ENCODE measurements around the gene RPS16.

Gene RPS16

DNA sequence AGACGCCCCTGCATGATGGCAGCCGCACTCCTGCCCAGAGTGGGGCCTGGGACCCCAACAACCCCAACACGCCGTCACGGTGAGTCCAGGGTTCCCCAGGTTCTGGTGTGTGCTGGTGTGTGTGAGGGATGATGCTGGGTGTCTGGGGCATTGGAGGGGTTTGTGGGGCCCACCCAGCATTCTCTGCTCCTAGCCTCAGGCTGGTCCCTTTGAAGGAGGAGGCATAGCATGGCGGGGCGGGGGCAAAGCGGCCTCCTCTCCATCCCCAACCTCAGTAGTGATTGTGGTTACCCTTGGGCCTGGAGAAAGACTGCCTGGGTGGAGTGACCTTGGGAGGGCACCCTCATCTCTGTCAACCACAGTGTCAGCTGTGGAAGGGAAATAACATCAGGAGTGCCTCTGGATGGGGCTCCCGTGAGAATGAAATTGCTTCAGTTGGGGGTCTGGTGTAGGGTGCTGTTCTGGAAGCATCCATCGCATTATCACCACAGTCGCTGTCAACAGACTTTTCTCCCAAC lies 37.8 kb upstream of the RPS16 start:
- Histone ChIP-seq H3K9ac (ENCODE audit: low read depth in 1 of 2, low read length in 2 of 2) (no peak overlapping the region), H3K4me1 (ENCODE audit: control insufficient read depth in 1 of 2, insufficient read depth in 2 of 2, low read length in 2 of 2) (no peaks in the 10 kb centered on the region), H3K27ac (ENCODE audit: low read depth, low read length) (no peak overlapping the region), H3K9me3 (ENCODE audit: control insufficient read depth in 1 of 2, low read length in 2 of 2) (no peaks in the 10 kb centered on the region), H3K27me3 (ENCODE audit: control insufficient read depth in 1 of 2, insufficient read depth in 2 of 2, low read length in 2 of 2) (no peaks in the 10 kb centered on the region), H3K36me3 (ENCODE audit: control insufficient read depth in 1 of 2, insufficient read depth in 2 of 2, low read length in 2 of 2) (peaks cover 61 to 78% of the 10 kb centered on the region in 2 donors), H3K4me3 (ENCODE audit: low read depth in 1 of 2, low read length in 2 of 2) (no peak overlapping the region)

DNA sequence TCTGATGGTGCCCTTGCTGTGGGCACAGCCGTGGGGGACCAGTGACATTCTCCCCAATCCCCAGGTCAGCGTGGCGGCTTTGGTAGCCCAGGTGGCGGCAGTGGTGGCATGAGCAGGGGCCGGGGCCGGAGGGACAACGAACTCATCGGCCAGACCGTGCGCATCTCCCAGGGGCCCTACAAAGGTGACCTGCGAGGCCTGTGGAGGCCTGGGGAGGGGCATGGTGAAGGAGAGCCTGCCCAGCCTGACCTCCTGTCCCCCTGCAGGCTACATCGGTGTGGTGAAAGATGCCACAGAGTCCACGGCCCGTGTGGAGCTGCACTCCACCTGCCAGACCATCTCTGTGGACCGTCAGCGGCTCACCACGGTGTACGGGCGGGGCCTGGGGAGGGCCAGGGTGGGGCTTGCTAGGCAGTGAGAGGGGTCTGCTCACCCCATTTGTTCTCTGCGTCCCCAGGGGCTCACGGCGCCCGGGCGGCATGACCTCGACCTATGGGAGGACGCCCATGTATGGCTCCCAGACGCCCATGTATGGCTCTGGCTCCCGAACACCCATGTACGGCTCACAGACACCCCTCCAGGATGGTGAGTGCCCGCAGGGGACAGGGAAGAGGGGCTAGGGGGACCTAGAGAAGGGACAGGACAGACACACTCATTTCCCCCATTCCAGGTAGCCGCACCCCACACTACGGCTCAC lies 37.1 kb upstream of the RPS16 start:
- Histone ChIP-seq H3K36me3 (ENCODE audit: control insufficient read depth in 1 of 2, insufficient read depth in 2 of 2, low read length in 2 of 2) (peaks cover 67 to 84% of the 10 kb centered on the region in 2 donors), H3K27ac (ENCODE audit: low read depth, low read length) (no peak overlapping the region), H3K4me1 (ENCODE audit: control insufficient read depth in 1 of 2, insufficient read depth in 2 of 2, low read length in 2 of 2) (no peaks in the 10 kb centered on the region), H3K4me3 (ENCODE audit: low read depth in 1 of 2, low read length in 2 of 2) (no peak overlapping the region), H3K9ac (ENCODE audit: low read depth in 1 of 2, low read length in 2 of 2) (no peak overlapping the region), H3K27me3 (ENCODE audit: control insufficient read depth in 1 of 2, insufficient read depth in 2 of 2, low read length in 2 of 2) (no peaks in the 10 kb centered on the region), H3K9me3 (ENCODE audit: control insufficient read depth in 1 of 2, low read length in 2 of 2) (no peaks in the 10 kb centered on the region)

DNA sequence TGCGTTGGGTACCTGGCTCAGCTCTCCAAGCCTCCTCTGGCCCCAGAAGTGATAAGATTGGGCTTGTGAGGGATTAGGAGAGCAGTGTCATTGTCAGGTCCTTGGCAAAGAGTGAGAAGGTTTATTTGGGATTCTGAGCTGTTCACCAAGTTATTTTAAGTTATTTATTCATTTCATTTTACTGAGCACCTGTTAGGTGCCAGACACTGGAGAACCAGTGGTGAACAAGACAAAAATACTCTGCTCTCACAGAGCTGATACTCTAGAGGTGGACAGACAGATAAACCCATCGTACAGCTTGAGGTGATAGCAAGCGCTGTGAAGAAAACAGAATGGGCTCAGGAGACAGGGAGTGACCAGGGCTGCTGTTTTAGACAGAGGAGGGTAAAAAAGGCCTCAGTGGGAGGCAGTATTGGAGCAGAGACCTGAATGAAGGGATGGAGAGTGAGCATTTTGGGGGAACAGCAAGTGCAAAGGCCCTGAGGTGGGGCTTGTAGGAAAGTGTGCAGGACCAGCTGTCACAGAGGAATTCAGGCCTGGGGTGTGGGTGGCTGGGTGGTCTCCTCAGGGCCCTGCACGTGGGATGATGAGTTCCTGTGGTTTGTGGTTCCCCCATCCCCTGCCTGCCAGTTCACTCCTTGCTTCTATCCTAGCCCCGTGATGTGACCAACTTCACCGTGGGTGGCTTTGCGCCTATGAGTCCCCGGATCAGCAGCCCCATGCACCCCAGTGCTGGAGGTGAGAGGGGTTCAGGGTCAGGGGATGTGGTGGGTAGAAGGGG lies 36.2 kb upstream of the RPS16 start:
- no peaks in the 10 kb centered on the region for H3K27me3 ChIP-seq (ENCODE audit: control insufficient read depth in 1 of 2, insufficient read depth in 2 of 2, low read length in 2 of 2)
- H3K9ac ChIP-seq (ENCODE audit: low read depth in 1 of 2, low read length in 2 of 2), result no peak overlapping the region
- H3K27ac ChIP-seq (ENCODE audit: low read depth, low read length), result no peak overlapping the region
- H3K9me3 ChIP-seq (ENCODE audit: control insufficient read depth in 1 of 2, low read length in 2 of 2), result no peaks in the 10 kb centered on the region
- H3K4me3 ChIP-seq (ENCODE audit: low read depth in 1 of 2, low read length in 2 of 2), result no peak overlapping the region
- H3K36me3 ChIP-seq (ENCODE audit: control insufficient read depth in 1 of 2, insufficient read depth in 2 of 2, low read length in 2 of 2), result peaks cover 70 to 92% of the 10 kb centered on the region in 2 donors
- no peaks in the 10 kb centered on the region for H3K4me1 ChIP-seq (ENCODE audit: control insufficient read depth in 1 of 2, insufficient read depth in 2 of 2, low read length in 2 of 2)

DNA sequence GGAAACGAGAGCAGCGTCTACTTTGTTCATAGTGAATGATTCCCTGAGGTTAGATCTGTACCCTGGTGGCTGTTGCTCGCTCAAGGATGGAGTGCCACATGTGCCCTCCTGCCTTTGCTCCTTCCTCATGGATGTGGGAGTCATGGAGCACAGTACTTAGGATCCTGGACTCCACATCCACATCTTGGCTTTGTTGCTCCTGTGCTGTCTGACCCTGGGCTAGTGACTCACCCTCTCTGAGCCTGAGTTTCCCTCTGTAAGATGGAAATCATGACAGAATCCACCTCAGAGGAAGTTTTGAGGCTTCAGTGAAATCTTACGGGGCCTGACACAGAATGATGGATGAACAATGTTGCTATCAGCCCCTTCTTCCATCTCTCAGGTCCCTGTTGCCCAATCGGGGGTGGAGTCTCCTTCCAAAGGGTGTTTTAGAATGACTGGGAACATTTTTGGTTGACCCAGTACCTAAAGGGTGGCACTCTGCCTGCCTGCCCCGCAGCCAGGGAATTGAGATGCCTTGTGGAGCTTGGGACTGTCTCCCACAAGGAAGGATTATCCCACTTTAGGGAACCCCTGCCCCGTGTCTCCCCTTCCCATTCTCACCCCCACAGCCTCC lies 35.1 kb upstream of the RPS16 start:
- Histone ChIP-seq H3K9me3 (ENCODE audit: control insufficient read depth in 1 of 2, low read length in 2 of 2) (no peaks in the 10 kb centered on the region), H3K9ac (ENCODE audit: low read depth in 1 of 2, low read length in 2 of 2) (no peak overlapping the region), H3K4me3 (ENCODE audit: low read depth in 1 of 2, low read length in 2 of 2) (no peak overlapping the region), H3K36me3 (ENCODE audit: control insufficient read depth in 1 of 2, insufficient read depth in 2 of 2, low read length in 2 of 2) (peaks cover 69 to 94% of the 10 kb centered on the region in 2 donors), H3K4me1 (ENCODE audit: control insufficient read depth in 1 of 2, insufficient read depth in 2 of 2, low read length in 2 of 2) (no peaks in the 10 kb centered on the region), H3K27me3 (ENCODE audit: control insufficient read depth in 1 of 2, insufficient read depth in 2 of 2, low read length in 2 of 2) (no peaks in the 10 kb centered on the region), H3K27ac (ENCODE audit: low read depth, low read length) (no peak overlapping the region)

DNA sequence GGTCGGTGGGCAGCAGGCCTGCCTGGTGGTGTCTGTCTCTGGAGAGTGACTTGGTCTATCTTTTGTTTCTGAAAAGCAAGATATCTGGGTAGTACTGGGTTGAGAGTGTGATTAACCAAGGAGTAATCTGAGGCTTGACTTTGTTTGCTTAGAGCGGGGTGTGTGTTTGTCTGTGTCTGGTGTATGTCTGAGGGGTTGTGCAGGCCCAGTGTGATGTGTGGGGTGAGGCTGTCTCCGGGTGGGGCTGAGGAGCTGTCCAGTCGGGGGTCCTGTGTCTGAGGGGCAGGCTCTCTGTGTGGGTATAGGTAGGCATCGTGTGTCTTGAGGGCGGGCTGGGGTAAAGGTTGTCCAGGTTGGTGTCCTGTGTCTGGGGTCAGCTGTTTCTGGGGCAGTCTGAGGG lies 33.8 kb upstream of the RPS16 start:
- H3K9me3 ChIP-seq (ENCODE audit: control insufficient read depth in 1 of 2, low read length in 2 of 2), result no peaks in the 10 kb centered on the region
- no peaks in the 10 kb centered on the region for H3K4me1 ChIP-seq (ENCODE audit: control insufficient read depth in 1 of 2, insufficient read depth in 2 of 2, low read length in 2 of 2)
- no peak overlapping the region for H3K9ac ChIP-seq (ENCODE audit: low read depth in 1 of 2, low read length in 2 of 2)
- no peaks in the 10 kb centered on the region for H3K27me3 ChIP-seq (ENCODE audit: control insufficient read depth in 1 of 2, insufficient read depth in 2 of 2, low read length in 2 of 2)
- no peak overlapping the region for H3K4me3 ChIP-seq (ENCODE audit: low read depth in 1 of 2, low read length in 2 of 2)
- peaks cover 71 to 96% of the 10 kb centered on the region in 2 donors for H3K36me3 ChIP-seq (ENCODE audit: control insufficient read depth in 1 of 2, insufficient read depth in 2 of 2, low read length in 2 of 2)
- H3K27ac ChIP-seq (ENCODE audit: low read depth, low read length), result no peak overlapping the region

DNA sequence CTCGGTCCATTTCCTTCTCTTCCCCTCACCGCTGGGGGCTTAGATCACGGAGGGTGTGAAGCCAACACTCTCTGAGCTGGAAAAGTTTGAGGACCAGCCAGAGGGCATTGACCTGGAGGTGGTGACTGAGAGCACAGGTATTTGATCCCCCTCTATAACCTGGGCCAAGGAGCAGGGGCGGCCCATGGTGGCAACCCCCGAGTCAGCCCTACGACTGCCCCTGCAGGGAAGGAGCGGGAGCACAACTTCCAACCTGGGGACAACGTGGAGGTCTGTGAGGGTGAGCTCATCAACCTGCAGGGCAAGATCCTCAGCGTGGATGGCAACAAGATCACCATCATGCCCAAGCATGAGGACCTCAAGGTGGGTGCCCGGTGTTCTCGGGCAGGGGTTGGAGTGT lies 33.3 kb upstream of the RPS16 start:
- no peaks in the 10 kb centered on the region for H3K4me1 ChIP-seq (ENCODE audit: control insufficient read depth in 1 of 2, insufficient read depth in 2 of 2, low read length in 2 of 2)
- H3K4me3 ChIP-seq (ENCODE audit: low read depth in 1 of 2, low read length in 2 of 2), result no peak overlapping the region
- peaks cover 67 to 96% of the 10 kb centered on the region in 2 donors for H3K36me3 ChIP-seq (ENCODE audit: control insufficient read depth in 1 of 2, insufficient read depth in 2 of 2, low read length in 2 of 2)
- H3K9me3 ChIP-seq (ENCODE audit: control insufficient read depth in 1 of 2, low read length in 2 of 2), result no peaks in the 10 kb centered on the region
- H3K9ac ChIP-seq (ENCODE audit: low read depth in 1 of 2, low read length in 2 of 2), result no peak overlapping the region
- no peak overlapping the region for H3K27ac ChIP-seq (ENCODE audit: low read depth, low read length)
- H3K27me3 ChIP-seq (ENCODE audit: control insufficient read depth in 1 of 2, insufficient read depth in 2 of 2, low read length in 2 of 2), result no peaks in the 10 kb centered on the region

DNA sequence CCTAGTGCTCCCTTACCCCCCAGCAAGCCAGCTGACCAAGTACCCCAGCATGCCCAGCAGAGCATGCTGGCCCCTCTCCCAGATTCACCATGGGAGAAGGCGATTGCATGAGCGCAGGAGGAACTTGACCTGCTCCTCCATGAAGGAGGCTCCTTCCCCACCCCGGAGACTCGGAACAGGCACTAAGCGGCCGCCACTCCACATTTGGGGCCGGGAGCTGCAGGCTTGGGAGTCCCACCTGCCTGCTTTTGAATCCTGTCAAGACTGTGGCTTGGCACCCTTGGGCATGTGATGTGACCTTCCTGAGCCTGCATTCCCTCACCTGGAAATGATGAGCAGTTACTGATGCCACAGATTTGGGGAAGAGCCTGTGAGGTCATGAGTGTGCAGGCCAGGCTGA lies 32.2 kb upstream of the RPS16 start:
- Histone ChIP-seq H3K4me1 (ENCODE audit: control insufficient read depth in 1 of 2, insufficient read depth in 2 of 2, low read length in 2 of 2) (no peaks in the 10 kb centered on the region), H3K27ac (ENCODE audit: low read depth, low read length) (no peak overlapping the region), H3K4me3 (ENCODE audit: low read depth in 1 of 2, low read length in 2 of 2) (no peak overlapping the region), H3K9me3 (ENCODE audit: control insufficient read depth in 1 of 2, low read length in 2 of 2) (no peaks in the 10 kb centered on the region), H3K36me3 (ENCODE audit: control insufficient read depth in 1 of 2, insufficient read depth in 2 of 2, low read length in 2 of 2) (peaks cover 67 to 88% of the 10 kb centered on the region in 2 donors), H3K9ac (ENCODE audit: low read depth in 1 of 2, low read length in 2 of 2) (no peak overlapping the region), H3K27me3 (ENCODE audit: control insufficient read depth in 1 of 2, insufficient read depth in 2 of 2, low read length in 2 of 2) (no peaks in the 10 kb centered on the region)

DNA sequence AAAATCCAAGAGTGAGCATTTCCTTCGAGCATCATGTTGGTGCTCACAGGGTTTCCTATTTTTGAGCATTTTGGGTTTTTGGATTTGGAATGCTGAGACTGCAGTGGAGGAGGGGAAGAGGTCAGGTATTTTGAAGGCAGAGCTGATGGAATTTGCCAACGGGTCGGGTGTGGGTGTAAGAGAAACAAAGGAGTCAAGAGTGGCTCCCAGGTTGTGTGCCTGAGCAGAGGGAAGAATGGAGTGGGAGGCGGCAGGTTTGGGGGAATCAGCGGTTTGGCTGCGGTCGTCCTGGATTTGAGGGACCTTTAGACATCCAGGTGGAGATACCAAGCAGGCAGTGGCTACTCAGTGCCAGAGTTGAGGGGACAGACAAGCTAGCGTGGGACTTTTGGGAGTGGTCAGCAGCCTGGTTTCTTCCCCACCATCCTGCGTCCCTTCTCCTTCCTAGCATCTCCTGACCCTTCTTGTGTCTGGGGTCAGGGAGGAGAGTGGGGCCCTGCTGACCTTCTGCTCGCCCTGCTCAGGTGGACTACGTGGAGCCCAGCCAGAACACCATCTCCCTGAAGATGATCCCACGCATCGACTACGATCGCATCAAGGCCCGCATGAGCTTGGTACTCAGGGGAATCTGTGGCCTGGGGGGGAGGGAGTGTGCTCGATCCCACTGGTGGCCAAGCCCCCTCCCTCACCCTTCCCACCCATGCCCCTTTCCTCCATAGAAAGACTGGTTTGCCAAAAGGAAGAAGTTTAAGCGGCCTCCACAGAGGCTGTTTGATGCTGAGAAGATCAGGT lies 30.4 kb upstream of the RPS16 start:
- H3K27me3 ChIP-seq (ENCODE audit: control insufficient read depth in 1 of 2, insufficient read depth in 2 of 2, low read length in 2 of 2), result no peaks in the 10 kb centered on the region
- H3K27ac ChIP-seq (ENCODE audit: low read depth, low read length), result no peak overlapping the region
- no peaks in the 10 kb centered on the region for H3K9me3 ChIP-seq (ENCODE audit: control insufficient read depth in 1 of 2, low read length in 2 of 2)
- H3K36me3 ChIP-seq (ENCODE audit: control insufficient read depth in 1 of 2, insufficient read depth in 2 of 2, low read length in 2 of 2), result peaks cover 52 to 78% of the 10 kb centered on the region in 2 donors
- no peak overlapping the region for H3K4me3 ChIP-seq (ENCODE audit: low read depth in 1 of 2, low read length in 2 of 2)
- no peak overlapping the region for H3K9ac ChIP-seq (ENCODE audit: low read depth in 1 of 2, low read length in 2 of 2)
- H3K4me1 ChIP-seq (ENCODE audit: control insufficient read depth in 1 of 2, insufficient read depth in 2 of 2, low read length in 2 of 2), result no peaks in the 10 kb centered on the region

DNA sequence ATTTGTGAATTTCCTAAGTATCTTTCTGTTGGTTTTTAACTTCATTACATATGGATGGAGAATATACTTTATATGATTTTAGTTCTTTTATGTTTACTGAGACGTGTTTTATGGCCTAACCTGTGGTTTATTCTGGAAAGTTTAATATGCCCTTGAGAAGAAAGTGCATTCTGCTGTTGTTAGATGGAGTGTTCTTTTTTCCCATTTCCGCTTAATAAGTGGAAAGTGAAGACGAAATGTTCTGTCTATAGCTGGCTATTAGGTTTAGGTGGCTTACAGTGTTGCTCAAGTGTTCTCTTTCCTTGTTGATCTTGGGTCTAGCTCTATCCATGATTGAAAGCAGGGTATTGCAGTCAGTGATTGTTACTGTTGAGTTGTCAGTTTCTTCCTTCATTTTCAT lies 27.7 kb upstream of the RPS16 start:
- H3K4me1 ChIP-seq (ENCODE audit: control insufficient read depth in 1 of 2, insufficient read depth in 2 of 2, low read length in 2 of 2), result no peaks in the 10 kb centered on the region
- no peaks in the 10 kb centered on the region for H3K27me3 ChIP-seq (ENCODE audit: control insufficient read depth in 1 of 2, insufficient read depth in 2 of 2, low read length in 2 of 2)
- H3K4me3 ChIP-seq (ENCODE audit: low read depth in 1 of 2, low read length in 2 of 2), result no peak overlapping the region
- no peak overlapping the region for H3K9ac ChIP-seq (ENCODE audit: low read depth in 1 of 2, low read length in 2 of 2)
- peaks cover 46 to 78% of the 10 kb centered on the region in 2 donors for H3K36me3 ChIP-seq (ENCODE audit: control insufficient read depth in 1 of 2, insufficient read depth in 2 of 2, low read length in 2 of 2)
- no peaks in the 10 kb centered on the region for H3K9me3 ChIP-seq (ENCODE audit: control insufficient read depth in 1 of 2, low read length in 2 of 2)
- no peak overlapping the region for H3K27ac ChIP-seq (ENCODE audit: low read depth, low read length)

All from duodenal mucosa (tissue), 2 donors.